ENCODE data around the gene FAH. TPM values are rescaled to one million over a fixed set of nuclear protein-coding genes. Genes with fewer than 3 reads are reported as not detected.

The FAH gene
- total RNA-seq, 4 donors from 2014 or later = 7.9 to 26.0 (median 10.1) TPM

GRCh38 chr15:80161468-80162016, 8.7 kb downstream of the FAH start:
- ATAC-seq = no peak
- TF ChIP-seq, protein P1, sequence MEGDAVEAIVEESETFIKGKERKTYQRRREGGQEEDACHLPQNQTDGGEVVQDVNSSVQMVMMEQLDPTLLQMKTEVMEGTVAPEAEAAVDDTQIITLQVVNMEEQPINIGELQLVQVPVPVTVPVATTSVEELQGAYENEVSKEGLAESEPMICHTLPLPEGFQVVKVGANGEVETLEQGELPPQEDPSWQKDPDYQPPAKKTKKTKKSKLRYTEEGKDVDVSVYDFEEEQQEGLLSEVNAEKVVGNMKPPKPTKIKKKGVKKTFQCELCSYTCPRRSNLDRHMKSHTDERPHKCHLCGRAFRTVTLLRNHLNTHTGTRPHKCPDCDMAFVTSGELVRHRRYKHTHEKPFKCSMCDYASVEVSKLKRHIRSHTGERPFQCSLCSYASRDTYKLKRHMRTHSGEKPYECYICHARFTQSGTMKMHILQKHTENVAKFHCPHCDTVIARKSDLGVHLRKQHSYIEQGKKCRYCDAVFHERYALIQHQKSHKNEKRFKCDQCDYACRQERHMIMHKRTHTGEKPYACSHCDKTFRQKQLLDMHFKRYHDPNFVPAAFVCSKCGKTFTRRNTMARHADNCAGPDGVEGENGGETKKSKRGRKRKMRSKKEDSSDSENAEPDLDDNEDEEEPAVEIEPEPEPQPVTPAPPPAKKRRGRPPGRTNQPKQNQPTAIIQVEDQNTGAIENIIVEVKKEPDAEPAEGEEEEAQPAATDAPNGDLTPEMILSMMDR (IDR thresholded peaks at IDR 0.05) = no peak
- TF ChIP-seq POLR2A (IDR thresholded peaks at IDR 0.05) = no peak
- no peak for TF ChIP-seq POLR2AphosphoS5 (IDR thresholded peaks at IDR 0.05)
- TF ChIP-seq EP300 (IDR thresholded peaks at IDR 0.05) = no peak
- H3K27ac ChIP-seq = no peak overlapping the region
- H3K9me3 ChIP-seq = no peaks in the 10 kb centered on the region
- peaks cover 0 to 16% (median 4%) of the 10 kb centered on the region in 3 donors for H3K4me1 ChIP-seq
- H3K36me3 ChIP-seq = peaks cover 0 to 72% of the 10 kb centered on the region in 2 donors
- H3K4me3 ChIP-seq = no peak overlapping the region
- no peaks in the 10 kb centered on the region for H3K27me3 ChIP-seq
- WGBS, 2 donors (ENCODE audit: low coverage in 1 of 2) = 89 to 90% methylated on average over 2 to 5 of the region's 6 CpGs

GRCh38 chr15:80162059-80162554, 9.3 kb downstream of the FAH start:
- Histone ChIP-seq H3K4me1 (peaks cover 0 to 16% (median 4%) of the 10 kb centered on the region in 3 donors), H3K27ac (no peak overlapping the region), H3K36me3 (peaks cover 0 to 72% of the 10 kb centered on the region in 2 donors), H3K4me3 (no peak overlapping the region), H3K27me3 (no peaks in the 10 kb centered on the region), H3K9me3 (no peaks in the 10 kb centered on the region)
- 34 to 35% methylated on average over 4 to 5 of the region's 6 CpGs for WGBS, 2 donors (ENCODE audit: low coverage in 1 of 2)
- no peak for ATAC-seq
- TF ChIP-seq POLR2A (IDR thresholded peaks at IDR 0.05) (no peak), POLR2AphosphoS5 (IDR thresholded peaks at IDR 0.05) (peak; percentile 78), EP300 (IDR thresholded peaks at IDR 0.05) (no peak)
- TF ChIP-seq, protein P1 (IDR thresholded peaks at IDR 0.05) = no peak

GRCh38 chr15:80163217-80163616, 10.4 kb downstream of the FAH start:
- H3K27ac ChIP-seq = no peak overlapping the region
- H3K9me3 ChIP-seq = no peaks in the 10 kb centered on the region
- 92 to 94% methylated on average over 2 to 5 of the region's 5 CpGs for WGBS, 2 donors (ENCODE audit: low coverage in 1 of 2)
- peaks cover 0 to 70% of the 10 kb centered on the region in 2 donors for H3K36me3 ChIP-seq
- H3K4me3 ChIP-seq = no peak overlapping the region
- H3K27me3 ChIP-seq = no peaks in the 10 kb centered on the region
- peaks cover 0 to 16% (median 4%) of the 10 kb centered on the region in 3 donors for H3K4me1 ChIP-seq
- TF ChIP-seq POLR2A (IDR thresholded peaks at IDR 0.05) (no peak), POLR2AphosphoS5 (IDR thresholded peaks at IDR 0.05) (no peak), EP300 (IDR thresholded peaks at IDR 0.05) (no peak)
- TF ChIP-seq, protein P1 (IDR thresholded peaks at IDR 0.05) = no peak
- no peak for ATAC-seq

DNA sequence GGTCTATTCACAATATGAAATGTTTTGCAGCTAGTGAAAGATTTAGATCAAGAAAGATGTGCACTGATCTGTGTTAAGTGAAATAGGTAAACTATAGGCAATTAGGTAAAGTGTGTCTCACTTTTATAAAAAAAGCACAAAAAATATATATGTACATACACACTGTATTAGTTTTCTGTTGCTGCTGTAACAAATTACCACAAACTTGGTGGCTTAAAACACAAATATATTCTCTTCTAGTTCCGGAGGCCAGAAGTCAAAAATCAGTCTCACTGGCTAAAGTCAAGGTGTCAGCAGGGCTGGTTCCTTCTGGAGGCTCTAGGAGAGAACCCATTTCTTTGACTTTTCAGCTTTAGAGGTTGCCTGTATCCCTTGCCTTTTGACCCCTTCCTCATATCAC, 11.1 kb downstream of the FAH start:
- 89 to 100% methylated on average over 1 of the region's 1 CpG for WGBS, 2 donors (ENCODE audit: low coverage in 1 of 2)
- no peak for ATAC-seq
- peaks cover 0 to 16% (median 4%) of the 10 kb centered on the region in 3 donors for H3K4me1 ChIP-seq
- TF ChIP-seq POLR2AphosphoS5 (IDR thresholded peaks at IDR 0.05) (no peak), POLR2A (IDR thresholded peaks at IDR 0.05) (no peak), EP300 (IDR thresholded peaks at IDR 0.05) (no peak)
- TF ChIP-seq, protein P1 (IDR thresholded peaks at IDR 0.05) = no peak
- H3K4me3 ChIP-seq = no peak overlapping the region
- no peak overlapping the region for H3K27ac ChIP-seq
- no peaks in the 10 kb centered on the region for H3K27me3 ChIP-seq
- H3K9me3 ChIP-seq = no peaks in the 10 kb centered on the region
- peaks cover 0 to 70% of the 10 kb centered on the region in 2 donors for H3K36me3 ChIP-seq

DNA sequence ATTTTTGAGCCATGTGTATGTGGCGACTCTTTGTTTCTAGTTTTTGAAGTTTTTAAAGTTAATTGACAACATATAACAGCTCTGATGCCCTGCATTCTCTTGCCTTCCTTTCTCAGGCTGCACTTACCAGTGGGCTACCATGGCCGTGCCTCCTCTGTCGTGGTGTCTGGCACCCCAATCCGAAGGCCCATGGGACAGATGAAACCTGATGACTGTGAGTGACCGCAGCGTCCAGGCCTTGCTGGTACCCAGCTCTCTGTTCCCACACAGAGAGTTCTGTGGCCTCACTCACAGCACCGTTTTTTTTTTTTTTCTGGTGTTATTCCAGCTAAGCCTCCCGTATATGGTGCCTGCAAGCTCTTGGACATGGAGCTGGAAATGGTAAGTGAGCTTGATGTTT, 15.1 kb downstream of the FAH start:
- 84 to 100% methylated on average over 1 to 6 of the region's 8 CpGs for WGBS, 2 donors (ENCODE audit: low coverage in 1 of 2)
- TF ChIP-seq, protein P1 (IDR thresholded peaks at IDR 0.05) = no peak
- TF ChIP-seq POLR2A (IDR thresholded peaks at IDR 0.05) (no peak), POLR2AphosphoS5 (IDR thresholded peaks at IDR 0.05) (no peak), EP300 (IDR thresholded peaks at IDR 0.05) (no peak)
- no peak for ATAC-seq
- Histone ChIP-seq H3K36me3 (peaks cover 0 to 57% of the 10 kb centered on the region in 2 donors), H3K4me1 (no peaks in the 10 kb centered on the region), H3K4me3 (no peak overlapping the region), H3K9me3 (no peaks in the 10 kb centered on the region), H3K27ac (no peak overlapping the region), H3K27me3 (no peaks in the 10 kb centered on the region)
